ENCODE data around the gene NCOA4. TPM values are rescaled to one million over a fixed set of nuclear protein-coding genes. Genes with fewer than 3 reads are reported as not detected.

Gene NCOA4
- total and polyA plus RNA-seq, 2 donors (not counting 3 experiments of a cell fraction or from before 2014, with no cell fraction given): 62.1 to 127 TPM

DNA sequence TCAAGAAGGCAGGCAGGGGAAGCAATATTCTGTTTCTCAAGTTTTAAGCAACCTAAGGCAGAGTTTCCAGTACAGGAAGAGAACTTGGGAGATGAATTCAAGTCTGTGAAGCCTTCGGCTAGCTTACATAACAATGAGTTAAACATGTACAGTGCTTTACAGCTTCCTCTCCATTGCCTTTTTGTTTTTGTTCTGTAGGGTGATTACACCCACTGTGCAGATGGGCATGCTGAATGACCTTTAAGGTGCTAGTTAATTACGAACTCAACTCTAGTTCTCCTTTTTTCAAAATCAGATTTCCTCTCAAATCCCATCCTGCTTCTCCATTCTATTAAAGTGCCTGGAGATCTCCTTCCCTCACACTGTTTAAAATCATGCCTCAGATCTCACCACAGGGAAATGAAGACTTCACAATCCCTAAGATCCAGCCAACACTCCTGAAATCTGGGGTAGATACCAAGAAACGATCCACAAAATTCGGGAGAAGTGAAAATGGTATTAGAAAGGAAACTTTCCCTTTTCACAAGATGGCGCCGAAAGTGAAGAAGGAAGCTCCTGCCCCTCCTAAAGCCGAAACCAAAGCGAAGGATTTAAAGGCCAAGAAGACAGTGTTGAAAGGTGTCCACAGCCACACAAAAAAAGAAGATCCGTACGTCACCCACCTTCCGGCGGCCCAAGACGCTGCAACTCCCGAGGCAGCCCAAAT, 32.5 kb upstream of the NCOA4 start:
- CTCF ChIA-PET: interaction anchor here (0.6 kb wide), 1 partner anchor 24 kb away, joined by 3 read pairs; no protein-coding TSS in a partner anchor

DNA sequence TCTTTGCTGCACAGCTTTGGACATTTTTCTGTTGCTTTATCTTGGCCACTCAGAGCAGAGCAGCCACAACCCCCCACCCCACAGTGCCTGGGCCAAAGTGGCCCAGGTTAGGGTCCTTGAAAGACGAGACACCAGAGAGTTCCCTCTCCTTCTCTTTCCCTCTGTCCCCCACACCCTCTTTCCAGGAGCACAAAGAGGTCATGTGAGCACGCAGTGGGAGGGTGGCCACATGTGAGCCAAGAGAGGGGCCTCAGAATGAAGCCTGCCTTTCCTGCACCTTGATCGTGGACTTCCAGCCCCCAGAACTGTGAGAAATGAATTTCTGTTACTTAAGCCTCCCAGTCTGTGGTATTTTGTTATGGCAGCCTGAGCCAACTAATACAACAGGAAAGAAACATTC, 30.3 kb upstream of the NCOA4 start:
- Histone ChIP-seq H3K36me3 (ENCODE audit: control insufficient read depth in 2 of 2, extremely low read depth in 1 of 2, insufficient read depth in 2 of 2, low read length in 2 of 2) (no peaks in the 10 kb centered on the region), H3K9me1 (replicated peaks; ENCODE audit: control insufficient read depth, extremely low read depth, insufficient read depth, low read length) (no peaks in the 10 kb centered on the region), H3K9me3 (replicated peaks; ENCODE audit: control insufficient read depth, insufficient read depth, low read length) (no peaks in the 10 kb centered on the region), H3K4me1 (ENCODE audit: control insufficient read depth, extremely low read depth, insufficient read depth, low read length) (no peaks in the 10 kb centered on the region), H4K20me1 (replicated peaks; ENCODE audit: control insufficient read depth, extremely low read depth, insufficient read depth, low read length) (no peaks in the 10 kb centered on the region), H3K4me3 (replicated peaks in 1 of 3; ENCODE audit: insufficient read depth in 1 of 3, low read depth in 1 of 3, low read length in 3 of 3) (no peak overlapping the region), H3K27ac (ENCODE audit: insufficient read depth, low read depth, low read length) (no peak overlapping the region), H2AFZ (ENCODE audit: low read depth, low read length) (no peak overlapping the region), H3K4me2 (ENCODE audit: insufficient read depth, low read length) (no peak overlapping the region), H3K79me2 (ENCODE audit: control insufficient read depth, insufficient read depth, low read length) (no peaks in the 10 kb centered on the region), H3K27me3 (ENCODE audit: control insufficient read depth in 2 of 2, insufficient read depth in 2 of 2, low read length in 2 of 2) (no peaks in the 10 kb centered on the region), H3K9ac (replicated peaks; ENCODE audit: extremely low read depth, insufficient read depth, low read length) (no peak overlapping the region)
- ChIA-PET CTCF (no interaction called here), POLR2A (no interaction called here)
- FAIRE-seq: no peak
- DNase-seq (ENCODE audit: low read depth, low spot score): no peak
- intact Hi-C loops (cut with micrococcal nuclease): no loop called here
- dilution Hi-C loops (cut with MboI; ENCODE audit: extremely low pct_ligation_motif_present, low sequenced_read_pairs): no loop called here
- TF ChIP-seq GATA2 (IDR thresholded peaks at IDR 0.05; ENCODE audit: insufficient read depth, insufficient read length, low read depth, low read length): no peak
- no peak for TF ChIP-seq MYC (IDR thresholded peaks at IDR 0.05; ENCODE audit: low read depth, low read length)
- TF ChIP-seq, protein P1, sequence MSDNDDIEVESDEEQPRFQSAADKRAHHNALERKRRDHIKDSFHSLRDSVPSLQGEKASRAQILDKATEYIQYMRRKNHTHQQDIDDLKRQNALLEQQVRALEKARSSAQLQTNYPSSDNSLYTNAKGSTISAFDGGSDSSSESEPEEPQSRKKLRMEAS (IDR thresholded peaks at IDR 0.05; ENCODE audit: insufficient read depth, insufficient read length): no peak
- TF ChIP-seq, protein P2, sequence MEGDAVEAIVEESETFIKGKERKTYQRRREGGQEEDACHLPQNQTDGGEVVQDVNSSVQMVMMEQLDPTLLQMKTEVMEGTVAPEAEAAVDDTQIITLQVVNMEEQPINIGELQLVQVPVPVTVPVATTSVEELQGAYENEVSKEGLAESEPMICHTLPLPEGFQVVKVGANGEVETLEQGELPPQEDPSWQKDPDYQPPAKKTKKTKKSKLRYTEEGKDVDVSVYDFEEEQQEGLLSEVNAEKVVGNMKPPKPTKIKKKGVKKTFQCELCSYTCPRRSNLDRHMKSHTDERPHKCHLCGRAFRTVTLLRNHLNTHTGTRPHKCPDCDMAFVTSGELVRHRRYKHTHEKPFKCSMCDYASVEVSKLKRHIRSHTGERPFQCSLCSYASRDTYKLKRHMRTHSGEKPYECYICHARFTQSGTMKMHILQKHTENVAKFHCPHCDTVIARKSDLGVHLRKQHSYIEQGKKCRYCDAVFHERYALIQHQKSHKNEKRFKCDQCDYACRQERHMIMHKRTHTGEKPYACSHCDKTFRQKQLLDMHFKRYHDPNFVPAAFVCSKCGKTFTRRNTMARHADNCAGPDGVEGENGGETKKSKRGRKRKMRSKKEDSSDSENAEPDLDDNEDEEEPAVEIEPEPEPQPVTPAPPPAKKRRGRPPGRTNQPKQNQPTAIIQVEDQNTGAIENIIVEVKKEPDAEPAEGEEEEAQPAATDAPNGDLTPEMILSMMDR (IDR thresholded peaks at IDR 0.05; ENCODE audit: extremely low read depth in 1 of 2, insufficient read depth in 1 of 2, low read depth in 1 of 2, low read length in 2 of 2): no peak
- TF ChIP-seq FOS (IDR thresholded peaks at IDR 0.05; ENCODE audit: borderline replicate concordance, insufficient read depth, low read length): no peak
- TF ChIP-seq JUN (IDR thresholded peaks at IDR 0.05; ENCODE audit: borderline replicate concordance, insufficient read depth, insufficient read length, low read depth): no peak
- no peak for TF ChIP-seq POLR2A (IDR thresholded peaks at IDR 0.05; ENCODE audit: low read depth, low read length)
- no peak for TF ChIP-seq POLR2AphosphoS5 (IDR thresholded peaks at IDR 0.05; ENCODE audit: insufficient read depth, low read depth, low read length)
- no peak for TF ChIP-seq EZH2 (IDR thresholded peaks at IDR 0.05; ENCODE audit: borderline replicate concordance, low read depth, low read length, severe bottlenecking)
- BruUV-seq (replicated peaks): no TSS peak

More for the DNA sequence above, 32.5 kb upstream of the NCOA4 start:
- Histone ChIP-seq H3K36me3 (ENCODE audit: control insufficient read depth in 2 of 2, extremely low read depth in 1 of 2, insufficient read depth in 2 of 2, low read length in 2 of 2) (no peaks in the 10 kb centered on the region), H3K27me3 (ENCODE audit: control insufficient read depth in 2 of 2, insufficient read depth in 2 of 2, low read length in 2 of 2) (no peaks in the 10 kb centered on the region), H3K79me2 (ENCODE audit: control insufficient read depth, insufficient read depth, low read length) (no peaks in the 10 kb centered on the region), H3K4me3 (replicated peaks in 1 of 3; ENCODE audit: insufficient read depth in 1 of 3, low read depth in 1 of 3, low read length in 3 of 3) (no peak overlapping the region), H3K27ac (ENCODE audit: insufficient read depth, low read depth, low read length) (no peak overlapping the region), H3K4me1 (ENCODE audit: control insufficient read depth, extremely low read depth, insufficient read depth, low read length) (no peaks in the 10 kb centered on the region), H3K4me2 (ENCODE audit: insufficient read depth, low read length) (no peak overlapping the region), H3K9ac (replicated peaks; ENCODE audit: extremely low read depth, insufficient read depth, low read length) (no peak overlapping the region), H3K9me1 (replicated peaks; ENCODE audit: control insufficient read depth, extremely low read depth, insufficient read depth, low read length) (no peaks in the 10 kb centered on the region), H2AFZ (ENCODE audit: low read depth, low read length) (no peak overlapping the region), H3K9me3 (replicated peaks; ENCODE audit: control insufficient read depth, insufficient read depth, low read length) (no peaks in the 10 kb centered on the region), H4K20me1 (replicated peaks; ENCODE audit: control insufficient read depth, extremely low read depth, insufficient read depth, low read length) (no peaks in the 10 kb centered on the region)
- FAIRE-seq: no peak
- intact Hi-C loops (cut with micrococcal nuclease): no loop called here
- no TSS peak for BruUV-seq (replicated peaks)
- dilution Hi-C loops (cut with MboI; ENCODE audit: extremely low pct_ligation_motif_present, low sequenced_read_pairs): no loop called here
- POLR2A ChIA-PET: no interaction called here
- DNase-seq (ENCODE audit: low read depth, low spot score): no peak
- TF ChIP-seq, protein P2 (IDR thresholded peaks at IDR 0.05; ENCODE audit: extremely low read depth in 1 of 2, insufficient read depth in 1 of 2, low read depth in 1 of 2, low read length in 2 of 2): no peak
- TF ChIP-seq GATA2 (IDR thresholded peaks at IDR 0.05; ENCODE audit: insufficient read depth, insufficient read length, low read depth, low read length): no peak
- no peak for TF ChIP-seq EZH2 (IDR thresholded peaks at IDR 0.05; ENCODE audit: borderline replicate concordance, low read depth, low read length, severe bottlenecking)
- no peak for TF ChIP-seq POLR2AphosphoS5 (IDR thresholded peaks at IDR 0.05; ENCODE audit: insufficient read depth, low read depth, low read length)
- TF ChIP-seq FOS (IDR thresholded peaks at IDR 0.05; ENCODE audit: borderline replicate concordance, insufficient read depth, low read length): no peak

All from endothelial cell of umbilical vein (primary cell).